T-cell (primary cell): Measurements from ENCODE around the gene FMN2. TPM values are rescaled to one million over a fixed set of nuclear protein-coding genes. Genes with fewer than 3 reads are reported as not detected.

ENCODE experiments used
- ATAC-seq, 4 experiments: fragments of 200-7000 bp in 3 of 4; fragments of 150-1000 bp in 1 of 4; cut with Tn5 transposase; replicated peaks in 1 of 4; 1 replicate in 3 of 4; 2 replicates in 1 of 4; pipeline ENCODE4 v1.10.0; 2021; ENCODE audit warnings: moderate library complexity in 3 of 4, mild to moderate bottlenecking in 2 of 4, moderate number of reproducible peaks in 1 of 4
- CTCF ChIA-PET, 2 donors: fragments of 300-600 bp; sonication (Branson Sonifier 250); formaldehyde crosslinking; loops; one replicate each; lab custom pipeline; 2022; ENCODE audit warnings: antibody characterized with exemption in 2 of 2; lab: Charles Lee
- POLR2A ChIA-PET, 2 donors: fragments of 300-600 bp; sonication (Branson Sonifier 250); formaldehyde crosslinking; loops; one replicate each; lab custom pipeline; 2022; ENCODE audit warnings: antibody characterized with exemption in 2 of 2; lab: Charles Lee
- DNase-seq, 35 experiments: peaks; one replicate each; pipeline versions ENCODE4 v3.0.0 to v3.0.0-alpha.2; 2013 to 2023
- H3K27ac ChIP-seq: one replicate; pipeline ENCODE4 v1.5.1; 2013; ENCODE audit warnings: low read length
- H3K27me3 ChIP-seq, 2 experiments: replicated peaks in 1 of 2; 1 replicate in 1 of 2; 2 replicates in 1 of 2; pipeline versions ENCODE4 v1.6.1 to v1.7.0; 2013; ENCODE audit warnings: low read length in 1 of 2, mixed read lengths in 1 of 2; ENCODE audit not compliant: control insufficient read depth in 2 of 2, insufficient read depth in 2 of 2; ENCODE audit errors: extremely low read depth in 1 of 2
- H3K36me3 ChIP-seq, 2 donors: 1 replicate in 1 of 2; 2 replicates in 1 of 2; pipeline versions ENCODE4 v1.6.1 to v1.7.0; 2013; ENCODE audit warnings: low read length in 1 of 2; ENCODE audit not compliant: control insufficient read depth in 2 of 2, insufficient read depth in 1 of 2; ENCODE audit errors: extremely low read depth in 1 of 2
- H3K4me1 ChIP-seq, 2 experiments: 1 replicate in 1 of 2; 2 replicates in 1 of 2; pipeline versions ENCODE4 v1.6.1 to v1.7.0; 2013; ENCODE audit warnings: low read length in 2 of 2, mixed read lengths in 1 of 2; ENCODE audit not compliant: insufficient read depth in 2 of 2, control insufficient read depth in 1 of 2; ENCODE audit errors: extremely low read depth in 1 of 2
- H3K4me3 ChIP-seq, 2 donors: 1 replicate in 1 of 2; 2 replicates in 1 of 2; pipeline versions ENCODE4 v1.5.1 to v1.7.0; 2013; ENCODE audit warnings: mild to moderate bottlenecking in 2 of 2, low read length in 1 of 2, moderate library complexity in 1 of 2; ENCODE audit not compliant: control insufficient read depth in 1 of 2; ENCODE audit errors: extremely low read depth in 1 of 2
- H3K9me3 ChIP-seq: 2 replicates; pipeline ENCODE4 v1.7.0; 2013
- H3K27ac Mint-ChIP-seq, 2 donors: one replicate each; pipeline ENCODE4 v1.8.0; 2020 to 2021; ENCODE audit warnings: mild to moderate bottlenecking in 2 of 2, mixed read lengths in 2 of 2
- H3K27me3 Mint-ChIP-seq, 2 donors: one replicate each; pipeline ENCODE4 v1.8.0; 2021 to 2022; ENCODE audit warnings: mixed read lengths in 2 of 2
- H3K36me3 Mint-ChIP-seq: one replicate; pipeline ENCODE4 v1.8.0; 2021; ENCODE audit warnings: mixed read lengths
- H3K4me1 Mint-ChIP-seq, 3 donors: one replicate each; pipeline ENCODE4 v1.8.0; 2020 to 2022; ENCODE audit warnings: mixed read lengths in 3 of 3, mild to moderate bottlenecking in 1 of 3
- H3K4me3 Mint-ChIP-seq, 3 donors: one replicate each; pipeline ENCODE4 v1.8.0; 2020 to 2022; ENCODE audit warnings: mild to moderate bottlenecking in 3 of 3, mixed read lengths in 3 of 3, moderate library complexity in 3 of 3
- H3K9me3 Mint-ChIP-seq, 3 donors: one replicate each; pipeline ENCODE4 v1.8.0; 2020 to 2022; ENCODE audit warnings: mixed read lengths in 3 of 3
- WGBS: methylation state at CpG from one replicate; pipeline ENCODE4 v1.1.5; 2013; ENCODE audit warnings: missing lambda C conversion rate; ENCODE audit not compliant: insufficient coverage; 5-methylcytosine and 5-hydroxymethylcytosine counted together
- total RNA-seq, 35 experiments: library from RNA in 6 of 35; stranded (reverse) in 6 of 35; fragments of 120-200 nt in 1 of 35; gene quantifications; one replicate each; pipeline versions ENCODE4 v1.2.1 to v1.2.4 and lab custom pipeline; 2013 to 2026

Gene FMN2
- total RNA-seq, 5 donors from 2014 or later (not counting 1 experiment from before 2014, with no cell fraction given), result not detected

- Mint-ChIP-seq H3K27ac (no peak overlapping the region), H3K9me3 (peaks cover 0 to 9% (median 7%) of the 10 kb centered on the region in 3 donors), H3K36me3 (no peaks in the 10 kb centered on the region), H3K4me1 (no peaks in the 10 kb centered on the region), H3K4me3 (no peak overlapping the region), H3K27me3 (peaks cover 0 to 8% of the 10 kb centered on the region in 2 donors)
- no CpG with 5 or more reads among the region's 4 CpGs for WGBS
- CTCF ChIA-PET, result interaction anchor here in 1 of 2 donors (0.6 kb wide), 1 partner anchor 17 kb away, joined by 8 read pairs; no protein-coding TSS in a partner anchor
- no peak overlapping the region for H3K27ac ChIP-seq
- ATAC-seq (no peak), DNase-seq (no peak)
- no peaks in the 10 kb centered on the region for H3K4me1 ChIP-seq
- H3K4me3 ChIP-seq, result no peak overlapping the region
- H3K36me3 ChIP-seq, result no peaks in the 10 kb centered on the region
- peaks cover 3 to 10% of the 10 kb centered on the region in 2 experiments for H3K27me3 ChIP-seq
- POLR2A ChIA-PET, result no interaction called here
- no peaks in the 10 kb centered on the region for H3K9me3 ChIP-seq
Measured at GRCh38 chr1:240495601-240496000, 403.9 kb downstream of the FMN2 start.

- no peak for ATAC-seq
- H3K4me3 ChIP-seq, result no peak overlapping the region
- no peaks in the 10 kb centered on the region for H3K36me3 ChIP-seq
- peaks cover 3 to 10% of the 10 kb centered on the region in 2 experiments for H3K27me3 ChIP-seq
- no peak overlapping the region for H3K27ac ChIP-seq
- DNase-seq, result no peak
- ChIA-PET CTCF (no interaction called here), POLR2A (no interaction called here)
- Mint-ChIP-seq H3K27me3 (peaks cover 0 to 3% of the 10 kb centered on the region in 2 donors), H3K36me3 (no peaks in the 10 kb centered on the region), H3K9me3 (peaks cover 0 to 7% (median 6%) of the 10 kb centered on the region in 3 donors), H3K27ac (no peak overlapping the region), H3K4me1 (no peaks in the 10 kb centered on the region), H3K4me3 (no peak overlapping the region)
- WGBS, result 87% methylated on average over 6 of the region's 7 CpGs
- H3K9me3 ChIP-seq, result no peaks in the 10 kb centered on the region
- no peaks in the 10 kb centered on the region for H3K4me1 ChIP-seq
Measured at GRCh38 chr1:240496356-240496755, 404.7 kb downstream of the FMN2 start.

- WGBS, result 80% methylated on average over 5 of the region's 5 CpGs
- Histone ChIP-seq H3K27ac (no peak overlapping the region), H3K27me3 (peaks cover under 1 to 10% of the 10 kb centered on the region in 2 experiments), H3K36me3 (no peaks in the 10 kb centered on the region), H3K4me3 (no peak overlapping the region), H3K4me1 (no peaks in the 10 kb centered on the region), H3K9me3 (no peaks in the 10 kb centered on the region)
- no peak for ATAC-seq
- no peak for DNase-seq
- POLR2A ChIA-PET, result no interaction called here
- H3K36me3 Mint-ChIP-seq, result no peaks in the 10 kb centered on the region
- peaks cover 0 to under 1% of the 10 kb centered on the region in 2 donors for H3K27me3 Mint-ChIP-seq
- peaks cover 0 to 3% (median 3%) of the 10 kb centered on the region in 3 donors for H3K9me3 Mint-ChIP-seq
- H3K27ac Mint-ChIP-seq, result no peak overlapping the region
- H3K4me1 Mint-ChIP-seq, result no peaks in the 10 kb centered on the region
- H3K4me3 Mint-ChIP-seq, result no peak overlapping the region
- CTCF ChIA-PET, result no interaction called here
Measured at GRCh38 chr1:240496941-240497340, 405.3 kb downstream of the FMN2 start.

- ATAC-seq (no peak), DNase-seq (no peak)
- ChIA-PET POLR2A (no interaction called here), CTCF (no interaction called here)
- Histone ChIP-seq H3K27ac (no peak overlapping the region), H3K4me3 (no peak overlapping the region), H3K9me3 (no peaks in the 10 kb centered on the region), H3K4me1 (no peaks in the 10 kb centered on the region), H3K27me3 (peaks cover 0 to 6% of the 10 kb centered on the region in 2 experiments), H3K36me3 (no peaks in the 10 kb centered on the region)
- no peaks in the 10 kb centered on the region for H3K36me3 Mint-ChIP-seq
- H3K9me3 Mint-ChIP-seq, result no peaks in the 10 kb centered on the region
- H3K4me1 Mint-ChIP-seq, result no peaks in the 10 kb centered on the region
- no CpG with 5 or more reads among the region's 4 CpGs for WGBS
- H3K27me3 Mint-ChIP-seq, result no peaks in the 10 kb centered on the region
- H3K4me3 Mint-ChIP-seq, result no peak overlapping the region
- no peak overlapping the region for H3K27ac Mint-ChIP-seq
Measured at GRCh38 chr1:240497908-240498307, 406.2 kb downstream of the FMN2 start.

GRCh38 chr1:240498335-240498734 lies 406.7 kb downstream of the FMN2 start:
- Mint-ChIP-seq H3K27me3 (no peaks in the 10 kb centered on the region), H3K4me1 (no peaks in the 10 kb centered on the region), H3K9me3 (no peaks in the 10 kb centered on the region), H3K4me3 (no peak overlapping the region), H3K27ac (no peak overlapping the region), H3K36me3 (no peaks in the 10 kb centered on the region)
- ATAC-seq (no peak), DNase-seq (no peak)
- CTCF ChIA-PET, result no interaction called here
- 94% methylated on average over 8 of the region's 8 CpGs for WGBS
- H3K4me3 ChIP-seq, result no peak overlapping the region
- no peaks in the 10 kb centered on the region for H3K36me3 ChIP-seq
- POLR2A ChIA-PET, result no interaction called here
- H3K27ac ChIP-seq, result no peak overlapping the region
- H3K9me3 ChIP-seq, result no peaks in the 10 kb centered on the region
- H3K27me3 ChIP-seq, result peaks cover 0 to 3% of the 10 kb centered on the region in 2 experiments
- no peaks in the 10 kb centered on the region for H3K4me1 ChIP-seq

- ChIA-PET CTCF (no interaction called here), POLR2A (no interaction called here)
- Mint-ChIP-seq H3K9me3 (no peaks in the 10 kb centered on the region), H3K4me1 (no peaks in the 10 kb centered on the region), H3K27me3 (no peaks in the 10 kb centered on the region), H3K27ac (no peak overlapping the region), H3K4me3 (no peak overlapping the region), H3K36me3 (no peaks in the 10 kb centered on the region)
- no peak for DNase-seq
- H3K4me1 ChIP-seq, result no peaks in the 10 kb centered on the region
- no peak overlapping the region for H3K27ac ChIP-seq
- no peaks in the 10 kb centered on the region for H3K9me3 ChIP-seq
- no peaks in the 10 kb centered on the region for H3K36me3 ChIP-seq
- no peak overlapping the region for H3K4me3 ChIP-seq
- no peak for ATAC-seq
- WGBS, result 0% methylated on average over 1 of the region's 2 CpGs
- no peaks in the 10 kb centered on the region for H3K27me3 ChIP-seq
Measured at GRCh38 chr1:240499012-240499411, 407.3 kb downstream of the FMN2 start.

- DNase-seq (no peak), ATAC-seq (no peak)
- Histone ChIP-seq H3K4me3 (no peak overlapping the region), H3K4me1 (no peaks in the 10 kb centered on the region), H3K27ac (no peak overlapping the region), H3K27me3 (no peaks in the 10 kb centered on the region), H3K36me3 (no peaks in the 10 kb centered on the region), H3K9me3 (no peaks in the 10 kb centered on the region)
- 91% methylated on average over 4 of the region's 4 CpGs for WGBS
- Mint-ChIP-seq H3K27me3 (no peaks in the 10 kb centered on the region), H3K9me3 (no peaks in the 10 kb centered on the region), H3K4me1 (peaks cover 0 to 4% (median 2%) of the 10 kb centered on the region in 3 donors), H3K27ac (no peak overlapping the region), H3K36me3 (no peaks in the 10 kb centered on the region), H3K4me3 (no peak overlapping the region)
- POLR2A ChIA-PET, result interaction anchor here in 1 of 2 donors (1.2 kb wide), 1 partner anchor 12 kb away, joined by 3 read pairs; no protein-coding TSS in a partner anchor
- CTCF ChIA-PET, result interaction anchor here in 1 of 2 donors (0.7 kb wide), 1 partner anchor 22 kb away, joined by 3 read pairs; no protein-coding TSS in a partner anchor
Measured at GRCh38 chr1:240500647-240501046, 409.0 kb downstream of the FMN2 start.
